GM23248 (cell line): Measurements from ENCODE around the gene CHST12.

Experiments used
- EZH2 ChIP-seq: fragments of 200-600 bp; sonication (generic); IDR thresholded peaks from 2 replicates; pipeline ENCODE4 v1.6.1; 2018; ENCODE audit warnings: antibody characterized with exemption, mild to moderate bottlenecking; ENCODE audit not compliant: insufficient read depth, poor library complexity, severe bottlenecking
- EZH2phosphoT487 ChIP-seq: fragments of 200-600 bp; sonication (generic); IDR thresholded peaks from 2 replicates; pipeline ENCODE4 v1.6.1; 2018; ENCODE audit warnings: antibody characterized with exemption, moderate library complexity, mild to moderate bottlenecking, low read depth; ENCODE audit not compliant: insufficient read depth

GRCh38 chr7:2490181-2490651 lies 86.8 kb downstream of the CHST12 start:
- TF ChIP-seq EZH2 (no peak), EZH2phosphoT487 (no peak)
